Activated naive CD8-positive, alpha-beta T cell treated with anti-CD3 and anti-CD28 coated beads, Interleukin-2, amount 50 U/mL, for 24 hours (primary cell): ENCODE measurements around the gene ALDH1A1.

Experiments
- ATAC-seq: fragments of 150-1000 bp; cut with Tn5 transposase; one replicate; pipeline ENCODE4 v1.10.0; 2021
- DNase-seq: peaks from one replicate; pipeline ENCODE4 v3.0.0; 2021
- H3K27ac Mint-ChIP-seq: one replicate; pipeline ENCODE4 v1.8.0; 2021; ENCODE audit warnings: mild to moderate bottlenecking, mixed read lengths
- H3K27me3 Mint-ChIP-seq: one replicate; pipeline ENCODE4 v1.8.0; 2021; ENCODE audit warnings: mixed read lengths
- H3K36me3 Mint-ChIP-seq: one replicate; pipeline ENCODE4 v1.8.0; 2021; ENCODE audit warnings: low read depth, mixed read lengths
- H3K4me1 Mint-ChIP-seq: one replicate; pipeline ENCODE4 v1.8.0; 2021; ENCODE audit warnings: mixed read lengths
- H3K4me3 Mint-ChIP-seq: one replicate; pipeline ENCODE4 v1.8.0; 2021; ENCODE audit warnings: mild to moderate bottlenecking, moderate library complexity, mixed read lengths
- H3K9me3 Mint-ChIP-seq: one replicate; pipeline ENCODE4 v1.8.0; 2021; ENCODE audit warnings: mixed read lengths

The ALDH1A1 gene

DNA sequence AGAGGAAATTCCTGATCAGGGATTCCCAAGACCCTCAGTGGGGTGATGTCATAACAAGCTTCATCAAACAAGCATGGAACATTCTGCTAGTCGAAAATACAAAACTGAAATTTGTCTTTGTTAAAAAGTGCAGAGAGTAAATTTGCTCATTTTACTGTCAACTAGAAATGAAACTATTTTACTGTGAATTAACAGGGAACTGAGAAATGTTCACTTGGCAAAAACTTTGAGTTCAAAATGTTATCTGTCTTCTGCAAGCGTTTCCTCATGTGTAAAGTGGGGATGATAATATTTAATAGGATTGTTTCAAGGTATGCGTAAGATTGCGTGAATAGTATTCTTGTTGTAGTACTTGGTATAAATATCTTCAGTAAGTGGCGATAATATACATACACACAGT lies 45.4 kb downstream of the ALDH1A1 start:
- no peak overlapping the region for H3K27ac Mint-ChIP-seq
- no peak for DNase-seq
- no peak overlapping the region for H3K4me3 Mint-ChIP-seq
- H3K4me1 Mint-ChIP-seq: no peaks in the 10 kb centered on the region
- H3K9me3 Mint-ChIP-seq: no peaks in the 10 kb centered on the region
- H3K27me3 Mint-ChIP-seq: peaks cover 5% of the 10 kb centered on the region
- no peaks in the 10 kb centered on the region for H3K36me3 Mint-ChIP-seq
- no peak for ATAC-seq

DNA sequence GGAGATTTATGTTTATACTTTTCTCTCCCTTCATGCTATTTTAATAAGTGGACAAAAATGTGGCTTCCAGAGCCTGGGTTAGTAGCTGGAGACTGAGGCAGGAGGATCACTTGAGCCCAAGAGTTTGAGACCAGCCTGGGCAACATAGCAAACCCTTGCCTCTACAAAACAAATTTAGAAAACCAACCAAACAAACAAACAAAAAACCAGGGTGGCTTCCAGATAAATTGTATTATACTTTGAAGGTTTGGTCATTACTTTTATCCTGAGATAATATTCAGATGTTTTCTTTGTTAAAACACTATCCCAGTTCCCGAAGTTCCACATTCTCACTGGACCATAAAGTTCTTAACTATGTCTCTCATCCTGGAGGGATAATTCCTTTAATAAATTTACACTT lies 46.0 kb downstream of the ALDH1A1 start:
- Mint-ChIP-seq H3K4me1 (no peaks in the 10 kb centered on the region), H3K4me3 (no peak overlapping the region), H3K36me3 (no peaks in the 10 kb centered on the region), H3K9me3 (no peaks in the 10 kb centered on the region), H3K27ac (no peak overlapping the region), H3K27me3 (peaks cover 5% of the 10 kb centered on the region)
- DNase-seq (no peak), ATAC-seq (no peak)

DNA sequence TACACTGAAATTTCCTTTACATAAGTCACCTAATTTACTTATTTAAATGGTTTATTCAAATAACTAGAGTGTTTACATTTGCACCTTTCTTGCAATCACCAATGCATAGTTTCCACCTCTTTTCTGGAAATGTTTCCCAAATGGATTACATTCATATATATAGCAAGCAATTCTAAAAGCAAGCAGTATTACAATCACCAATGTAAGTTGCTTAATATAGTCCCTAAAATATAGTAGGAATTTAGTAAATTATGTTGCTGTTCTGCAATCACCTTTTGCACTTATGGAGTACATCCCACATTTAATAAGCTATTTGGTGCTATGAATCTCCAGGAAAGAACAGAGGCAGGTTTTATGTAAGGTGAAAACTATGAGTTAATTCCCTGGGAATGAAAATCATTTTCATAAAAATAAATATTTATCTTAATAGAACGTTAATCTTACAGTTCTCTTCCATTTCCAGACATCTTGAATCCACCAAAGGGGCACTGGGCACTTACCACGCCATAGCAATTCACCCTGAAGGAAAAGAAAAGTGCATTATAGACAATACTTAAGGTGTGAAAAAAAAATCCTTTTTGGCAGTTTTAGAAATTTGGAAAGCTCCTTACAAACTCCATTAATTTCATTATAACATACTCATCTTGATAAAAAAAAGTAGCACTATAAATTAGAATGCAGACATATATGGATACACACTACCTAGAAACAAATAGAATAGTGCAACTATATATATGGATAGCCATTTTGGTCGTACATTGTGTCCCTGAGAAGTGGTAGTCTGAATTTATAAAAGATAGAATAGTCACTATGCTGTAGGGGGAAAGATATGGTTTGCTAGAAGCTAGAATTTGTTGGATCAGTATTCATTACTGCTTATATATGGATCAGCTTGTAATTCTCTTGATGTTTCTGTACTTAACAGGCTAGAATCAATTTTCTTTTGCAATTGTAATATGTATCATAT lies 47.1 kb downstream of the ALDH1A1 start:
- DNase-seq: no peak
- H3K36me3 Mint-ChIP-seq: no peaks in the 10 kb centered on the region
- no peak overlapping the region for H3K4me3 Mint-ChIP-seq
- ATAC-seq: no peak
- peaks cover 2% of the 10 kb centered on the region for H3K27me3 Mint-ChIP-seq
- no peaks in the 10 kb centered on the region for H3K9me3 Mint-ChIP-seq
- H3K27ac Mint-ChIP-seq: no peak overlapping the region
- no peaks in the 10 kb centered on the region for H3K4me1 Mint-ChIP-seq

DNA sequence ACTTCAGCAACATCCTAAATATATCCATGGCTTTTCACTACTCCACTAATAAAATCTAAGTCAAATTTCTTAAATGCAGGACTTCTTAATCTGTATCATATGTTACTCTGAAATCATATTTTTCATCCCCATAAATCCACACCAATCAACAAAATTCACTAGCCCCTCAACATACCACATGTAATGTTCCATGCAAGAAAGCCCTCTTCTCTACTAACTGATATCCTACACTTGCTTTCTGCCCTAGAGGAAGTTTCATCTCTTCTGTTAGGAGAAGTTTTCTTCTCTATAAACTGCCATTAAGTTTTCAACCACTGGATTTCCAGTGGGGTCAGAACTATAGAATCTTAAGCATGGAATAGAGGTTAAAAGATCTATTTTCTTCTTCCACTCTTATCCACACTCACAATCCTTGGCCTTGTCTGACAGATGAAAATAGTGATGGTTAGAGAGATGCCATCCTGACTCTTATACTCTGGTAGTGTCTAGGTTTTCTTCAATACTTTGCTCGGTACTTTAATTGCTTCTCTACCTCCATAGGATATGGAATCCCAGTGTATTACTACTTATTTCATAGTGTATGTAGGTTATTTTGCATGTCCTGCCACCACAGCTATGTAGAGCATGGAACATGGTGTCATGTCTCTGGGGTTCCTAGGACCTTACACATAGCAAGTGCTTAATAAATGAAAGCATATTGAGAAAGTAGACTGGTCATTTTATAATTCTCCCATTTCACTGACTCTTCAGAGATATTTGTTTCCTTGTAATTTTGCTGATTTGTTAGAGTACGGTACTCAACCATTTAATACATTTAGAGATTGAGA lies 48.4 kb downstream of the ALDH1A1 start:
- H3K4me1 Mint-ChIP-seq: no peaks in the 10 kb centered on the region
- DNase-seq: no peak
- H3K36me3 Mint-ChIP-seq: no peaks in the 10 kb centered on the region
- no peak overlapping the region for H3K27ac Mint-ChIP-seq
- peaks cover 3% of the 10 kb centered on the region for H3K27me3 Mint-ChIP-seq
- no peak overlapping the region for H3K4me3 Mint-ChIP-seq
- H3K9me3 Mint-ChIP-seq: no peaks in the 10 kb centered on the region
- ATAC-seq: no peak

DNA sequence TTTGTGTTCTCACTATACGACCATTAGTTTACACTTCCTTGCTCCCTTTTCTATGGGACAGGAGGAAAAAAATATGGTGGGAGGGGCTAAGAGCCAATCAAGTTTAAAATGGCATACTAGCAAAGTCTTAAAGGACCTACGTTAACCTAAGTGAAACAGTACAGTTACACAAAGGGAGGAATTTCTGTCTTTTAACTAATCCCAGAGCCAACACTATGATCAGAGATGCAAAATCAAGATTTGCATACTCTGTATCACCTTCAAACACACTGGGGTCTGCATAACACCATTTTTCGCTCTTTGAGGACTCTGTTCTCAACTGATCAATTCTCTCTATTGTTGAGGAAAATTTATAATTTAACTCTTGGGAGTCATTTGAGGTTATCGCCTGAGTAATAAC lies 49.8 kb downstream of the ALDH1A1 start:
- DNase-seq (no peak), ATAC-seq (no peak)
- H3K4me3 Mint-ChIP-seq: no peak overlapping the region
- H3K4me1 Mint-ChIP-seq: no peaks in the 10 kb centered on the region
- peaks cover 2% of the 10 kb centered on the region for H3K27me3 Mint-ChIP-seq
- H3K36me3 Mint-ChIP-seq: no peaks in the 10 kb centered on the region
- H3K9me3 Mint-ChIP-seq: no peaks in the 10 kb centered on the region
- H3K27ac Mint-ChIP-seq: no peak overlapping the region

DNA sequence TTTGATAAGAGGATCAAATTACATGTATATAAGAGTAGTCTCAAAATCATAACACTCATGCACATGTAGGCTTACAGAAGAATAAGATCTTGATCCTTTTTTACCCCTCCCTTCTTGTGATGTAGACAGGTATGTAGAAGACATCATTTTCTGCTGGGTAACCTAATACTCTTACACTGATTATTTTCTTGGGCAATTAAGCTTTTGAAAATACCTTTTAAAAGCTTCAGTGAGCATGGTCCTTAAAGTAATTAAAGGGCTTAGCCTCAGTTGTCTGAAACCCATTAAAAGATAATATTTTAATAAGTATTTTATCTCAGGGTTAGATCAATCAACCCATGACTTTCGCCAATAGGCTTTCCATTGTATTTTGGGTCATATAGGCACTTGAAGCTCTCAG lies 50.6 kb downstream of the ALDH1A1 start:
- no peak overlapping the region for H3K27ac Mint-ChIP-seq
- DNase-seq: no peak
- no peaks in the 10 kb centered on the region for H3K36me3 Mint-ChIP-seq
- no peaks in the 10 kb centered on the region for H3K9me3 Mint-ChIP-seq
- H3K4me3 Mint-ChIP-seq: no peak overlapping the region
- ATAC-seq: no peak
- no peaks in the 10 kb centered on the region for H3K4me1 Mint-ChIP-seq
- H3K27me3 Mint-ChIP-seq: peaks cover 2% of the 10 kb centered on the region

DNA sequence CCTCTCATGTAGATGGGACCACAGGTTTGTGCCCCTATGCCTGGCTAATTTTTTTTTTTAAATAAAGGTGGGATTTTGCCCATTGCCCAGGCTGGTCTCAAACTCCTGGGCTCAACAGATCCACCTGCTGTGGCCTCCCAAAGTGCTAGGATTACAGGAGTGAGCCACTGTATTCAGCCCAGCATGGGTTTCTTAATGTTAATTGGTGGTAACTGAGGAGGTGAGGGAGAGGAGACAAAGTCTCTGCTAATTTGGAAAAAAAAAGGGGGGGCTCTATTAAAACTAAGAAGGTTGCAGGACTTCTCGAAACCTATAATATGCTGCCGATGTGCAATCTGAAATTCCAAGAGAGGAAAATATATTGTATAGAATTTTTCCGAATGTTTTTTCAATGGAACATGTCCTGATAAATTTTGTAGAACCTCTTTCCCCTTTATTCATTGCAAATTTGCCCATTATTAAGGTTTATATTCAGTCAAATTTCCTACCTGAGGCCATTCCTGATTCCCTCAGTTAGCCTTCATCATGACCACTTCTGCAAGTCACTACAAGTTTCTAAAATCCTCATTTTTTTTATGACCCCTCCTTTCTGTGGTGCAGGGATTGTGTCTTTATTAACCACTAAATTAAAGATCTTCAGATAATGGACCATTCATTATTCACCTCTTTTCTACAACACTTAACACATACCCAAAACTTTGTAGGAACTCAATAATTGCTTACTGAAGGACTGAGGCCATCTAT lies 52.9 kb downstream of the ALDH1A1 start:
- Mint-ChIP-seq H3K4me1 (no peaks in the 10 kb centered on the region), H3K4me3 (no peak overlapping the region), H3K27ac (no peak overlapping the region), H3K36me3 (no peaks in the 10 kb centered on the region), H3K9me3 (no peaks in the 10 kb centered on the region), H3K27me3 (peaks cover 3% of the 10 kb centered on the region)
- ATAC-seq (no peak), DNase-seq (no peak)

DNA sequence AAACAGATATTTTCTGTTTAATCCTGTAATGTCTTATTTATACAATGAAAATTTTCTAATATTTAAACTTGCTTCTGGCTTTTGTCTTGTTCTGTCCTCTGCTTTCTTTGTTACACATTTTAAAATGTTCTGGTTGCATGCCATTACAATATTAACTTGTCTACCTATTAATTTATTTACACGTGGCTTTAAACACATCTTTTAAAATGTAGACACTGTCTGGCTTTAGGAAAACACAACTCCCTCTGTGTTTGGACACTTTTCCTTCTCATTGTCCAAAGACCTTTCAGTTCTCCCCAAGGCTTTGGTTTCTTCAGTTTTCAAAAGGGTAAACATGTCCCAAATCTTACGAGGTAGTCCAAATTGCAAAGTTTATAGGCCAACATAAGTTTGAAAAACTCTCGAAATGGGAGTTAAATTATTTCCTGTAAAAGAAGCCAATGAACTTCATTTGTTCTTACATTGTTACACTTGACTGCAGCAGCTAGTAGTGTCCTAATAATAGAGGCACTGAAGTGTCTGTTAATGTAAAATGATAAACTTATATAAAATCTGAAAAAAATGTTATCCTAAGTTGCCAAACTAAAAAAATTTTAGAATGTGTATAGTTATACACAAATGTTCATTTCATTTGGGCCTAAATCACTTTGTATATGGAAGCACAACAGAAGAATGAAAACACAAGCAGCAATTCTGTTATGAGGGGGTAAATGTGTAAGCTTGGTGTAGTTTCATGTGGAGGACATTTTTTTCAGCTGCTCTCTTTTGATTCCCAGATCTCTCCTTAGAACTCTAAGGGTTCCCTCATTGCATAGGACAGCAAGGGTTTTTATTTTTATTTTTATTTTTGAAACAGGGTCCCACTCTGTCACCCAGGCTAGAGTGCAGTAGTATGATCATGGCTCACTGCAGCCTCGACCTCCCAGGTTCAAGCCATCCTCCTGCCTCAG lies 53.8 kb downstream of the ALDH1A1 start:
- H3K9me3 Mint-ChIP-seq: no peaks in the 10 kb centered on the region

DNA sequence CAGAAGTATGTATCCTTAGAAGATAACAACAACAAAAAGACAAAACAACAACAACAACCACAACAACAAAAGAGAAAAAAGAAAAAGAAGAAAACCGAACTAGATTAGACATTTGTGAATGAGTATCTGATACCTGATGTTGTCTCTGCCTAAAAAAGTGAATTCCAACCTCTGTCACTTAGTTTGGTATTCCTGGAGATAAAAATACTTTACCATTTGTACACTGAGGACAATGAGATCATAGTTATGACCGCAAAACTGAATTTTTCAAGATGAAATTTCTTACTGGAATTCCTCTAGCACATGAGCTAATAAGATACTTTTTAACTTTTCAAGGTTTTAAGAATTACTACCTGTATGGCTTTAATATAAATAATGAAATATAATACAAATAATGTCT lies 54.5 kb downstream of the ALDH1A1 start:
- Mint-ChIP-seq H3K27me3 (peaks cover 5% of the 10 kb centered on the region), H3K27ac (no peak overlapping the region), H3K36me3 (no peaks in the 10 kb centered on the region), H3K4me1 (no peaks in the 10 kb centered on the region), H3K4me3 (no peak overlapping the region), H3K9me3 (no peaks in the 10 kb centered on the region)
- ATAC-seq (no peak), DNase-seq (no peak)

More for the DNA sequence above, 53.8 kb downstream of the ALDH1A1 start:
- no peak overlapping the region for H3K27ac Mint-ChIP-seq
- H3K4me1 Mint-ChIP-seq: no peaks in the 10 kb centered on the region
- ATAC-seq (no peak), DNase-seq (no peak)
- H3K36me3 Mint-ChIP-seq: no peaks in the 10 kb centered on the region
- no peak overlapping the region for H3K4me3 Mint-ChIP-seq
- peaks cover 5% of the 10 kb centered on the region for H3K27me3 Mint-ChIP-seq

DNA sequence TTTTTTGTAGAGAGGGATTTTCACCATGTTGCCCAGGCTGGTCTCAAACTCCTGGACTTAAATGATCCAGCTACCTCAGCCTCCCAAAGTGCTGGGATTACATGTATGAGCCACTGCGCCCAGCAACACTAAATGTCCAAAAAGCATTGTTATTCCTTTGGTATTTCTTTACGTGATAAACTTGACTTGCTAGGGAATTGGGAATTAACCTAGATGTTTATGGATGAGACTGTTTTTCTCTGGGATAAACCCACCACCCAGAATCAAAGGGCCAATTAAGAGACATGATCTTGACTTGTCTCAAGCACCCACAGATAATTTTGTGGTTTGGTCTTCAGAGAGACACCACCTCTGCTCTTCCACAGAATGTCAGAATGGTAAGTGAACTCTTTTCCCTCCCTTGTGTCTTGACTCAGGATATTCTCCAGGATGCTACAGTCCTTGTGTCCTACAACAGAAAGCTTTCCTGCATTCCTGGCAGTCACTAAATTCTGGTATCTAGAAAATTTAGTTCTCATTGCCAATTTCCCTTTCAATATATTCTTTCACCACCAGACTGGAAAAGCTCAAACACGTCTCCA lies 55.7 kb downstream of the ALDH1A1 start:
- ATAC-seq (no peak), DNase-seq (no peak)
- Mint-ChIP-seq H3K27me3 (peaks cover 5% of the 10 kb centered on the region), H3K27ac (no peak overlapping the region), H3K36me3 (no peaks in the 10 kb centered on the region), H3K9me3 (no peaks in the 10 kb centered on the region), H3K4me1 (no peaks in the 10 kb centered on the region), H3K4me3 (no peak overlapping the region)

DNA sequence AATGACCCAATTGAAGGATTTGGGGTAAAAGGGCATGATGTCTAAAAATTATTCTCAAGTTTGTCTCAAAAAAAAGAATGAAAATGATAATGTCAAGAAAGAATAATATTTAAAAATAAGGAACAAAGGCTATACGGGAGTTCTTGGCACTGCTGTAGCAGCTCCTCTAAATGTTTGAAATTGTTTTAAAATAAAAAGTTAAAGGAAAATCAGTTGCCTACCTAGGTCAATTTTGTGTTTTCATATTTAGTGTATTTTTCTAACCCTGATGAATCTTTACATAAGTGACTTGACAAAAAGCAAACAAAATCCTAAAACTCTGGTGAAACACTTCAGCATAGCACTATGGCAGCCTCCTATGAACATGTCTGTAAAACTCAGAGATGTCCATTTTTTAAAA lies 56.4 kb downstream of the ALDH1A1 start:
- no peaks in the 10 kb centered on the region for H3K4me1 Mint-ChIP-seq
- no peaks in the 10 kb centered on the region for H3K36me3 Mint-ChIP-seq
- H3K4me3 Mint-ChIP-seq: no peak overlapping the region
- DNase-seq (no peak), ATAC-seq (no peak)
- peaks cover 5% of the 10 kb centered on the region for H3K27me3 Mint-ChIP-seq
- no peak overlapping the region for H3K27ac Mint-ChIP-seq
- no peaks in the 10 kb centered on the region for H3K9me3 Mint-ChIP-seq

DNA sequence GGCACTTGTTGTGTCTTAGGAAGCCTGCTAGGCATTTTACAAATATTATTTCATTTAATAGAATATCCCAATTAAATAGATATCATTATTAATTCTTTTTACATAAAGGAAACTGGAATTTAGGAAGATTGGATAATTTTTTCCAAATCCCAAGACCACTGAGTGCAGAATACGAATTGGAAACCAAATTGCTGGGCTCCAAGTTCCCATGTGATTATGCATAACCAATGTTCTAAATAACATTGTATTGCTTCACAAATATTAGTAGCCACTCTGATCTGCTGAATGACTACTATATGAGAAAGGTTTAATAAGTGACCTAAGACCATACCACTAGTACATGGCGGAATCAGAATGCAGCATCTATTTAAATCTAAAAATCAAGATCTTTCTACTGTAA lies 57.7 kb downstream of the ALDH1A1 start:
- peaks cover 5% of the 10 kb centered on the region for H3K27me3 Mint-ChIP-seq
- no peak for DNase-seq
- H3K36me3 Mint-ChIP-seq: no peaks in the 10 kb centered on the region
- no peaks in the 10 kb centered on the region for H3K9me3 Mint-ChIP-seq
- H3K4me1 Mint-ChIP-seq: no peaks in the 10 kb centered on the region
- no peak overlapping the region for H3K27ac Mint-ChIP-seq
- ATAC-seq: no peak
- H3K4me3 Mint-ChIP-seq: no peak overlapping the region

DNA sequence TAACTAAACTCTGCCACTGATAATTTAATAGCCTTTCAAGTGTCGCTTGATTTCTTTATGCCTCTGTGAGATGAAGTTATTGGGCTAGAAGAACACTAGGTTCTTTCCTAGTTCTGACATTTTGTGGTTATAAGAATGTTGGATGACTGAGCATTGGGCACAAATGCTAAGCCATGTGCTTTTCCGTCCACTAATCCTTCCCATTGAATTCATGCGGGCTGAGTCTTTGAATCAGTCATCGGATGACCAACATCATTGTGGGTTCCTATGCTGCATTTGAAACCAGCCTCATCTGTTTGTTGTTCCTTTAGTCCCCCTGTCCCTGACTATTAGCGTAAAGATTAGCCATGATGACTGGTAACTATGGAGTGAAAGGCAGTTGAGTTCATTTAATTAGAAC lies 58.5 kb downstream of the ALDH1A1 start:
- no peak for ATAC-seq
- Mint-ChIP-seq H3K4me1 (no peaks in the 10 kb centered on the region), H3K27me3 (peaks cover 7% of the 10 kb centered on the region), H3K36me3 (no peaks in the 10 kb centered on the region), H3K27ac (no peak overlapping the region), H3K4me3 (no peak overlapping the region), H3K9me3 (no peaks in the 10 kb centered on the region)
- DNase-seq: no peak
